Ishikawa (cell line): ENCODE data around the gene KIF16B.

Source experiments
- TAF1 ChIP-seq: IDR thresholded peaks from 2 replicates; pipeline ENCODE4 v1.6.1; 2012; ENCODE audit warnings: low read depth, mild to moderate bottlenecking
- YY1 ChIP-seq: IDR thresholded peaks from 2 replicates; pipeline ENCODE4 v1.6.1; 2012; ENCODE audit warnings: low read depth
- TF ChIP-seq, protein P1 (sequence below): IDR thresholded peaks from 2 replicates; pipeline ENCODE4 v1.6.1; 2012

DNA sequence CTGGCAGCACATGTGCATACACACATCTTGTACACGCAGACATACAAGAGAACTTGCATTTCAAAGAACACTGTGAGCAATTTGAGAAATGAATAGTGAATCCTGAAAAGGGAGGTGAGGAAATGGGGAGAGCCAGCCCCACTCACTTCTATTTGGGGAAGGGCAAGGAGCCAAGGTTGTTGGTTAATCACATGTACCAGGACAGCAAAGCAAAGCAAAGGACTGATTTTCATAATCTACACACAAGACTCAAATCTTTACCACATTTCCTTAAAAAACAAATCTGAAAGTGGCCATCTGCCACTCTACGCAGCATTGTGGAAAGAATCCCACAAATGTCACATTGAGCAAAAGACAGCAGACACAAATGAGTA is 35.0 kb upstream of the KIF16B start:
- TF ChIP-seq TAF1 (no peak), YY1 (no peak)
- TF ChIP-seq, protein P1, sequence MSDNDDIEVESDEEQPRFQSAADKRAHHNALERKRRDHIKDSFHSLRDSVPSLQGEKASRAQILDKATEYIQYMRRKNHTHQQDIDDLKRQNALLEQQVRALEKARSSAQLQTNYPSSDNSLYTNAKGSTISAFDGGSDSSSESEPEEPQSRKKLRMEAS, result no peak
